HG02642 (cell line): ENCODE data around the gene SV2C.

Experiments
- ATAC-seq: cut with Tn5 transposase; IDR thresholded peaks from one replicate; pipeline ENCODE4 v1.9.1; 2021; ENCODE audit warnings: mild to moderate bottlenecking; ENCODE audit not compliant: unreplicated experiment, poor library complexity

The SV2C gene

DNA sequence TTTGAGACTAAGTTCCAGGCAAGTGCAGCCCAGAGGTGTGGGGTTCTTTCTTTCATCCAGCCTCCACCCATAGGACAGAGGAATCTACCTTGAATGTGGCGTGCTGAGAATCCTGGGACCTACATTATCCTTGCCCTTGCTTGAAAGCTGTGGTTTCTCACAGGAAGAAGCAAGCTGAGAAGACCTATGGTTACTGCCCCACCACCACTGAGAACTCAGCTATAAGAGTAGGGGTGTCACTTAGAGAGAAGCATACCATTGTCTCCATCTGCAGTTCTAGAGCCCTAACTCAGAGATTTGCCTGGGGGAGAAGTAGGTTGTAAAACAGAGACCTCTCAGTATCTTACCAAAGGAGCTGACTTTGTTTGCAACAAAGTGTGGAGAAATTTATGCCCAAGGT, 72.4 kb downstream of the SV2C start:
- ATAC-seq: no peak

DNA sequence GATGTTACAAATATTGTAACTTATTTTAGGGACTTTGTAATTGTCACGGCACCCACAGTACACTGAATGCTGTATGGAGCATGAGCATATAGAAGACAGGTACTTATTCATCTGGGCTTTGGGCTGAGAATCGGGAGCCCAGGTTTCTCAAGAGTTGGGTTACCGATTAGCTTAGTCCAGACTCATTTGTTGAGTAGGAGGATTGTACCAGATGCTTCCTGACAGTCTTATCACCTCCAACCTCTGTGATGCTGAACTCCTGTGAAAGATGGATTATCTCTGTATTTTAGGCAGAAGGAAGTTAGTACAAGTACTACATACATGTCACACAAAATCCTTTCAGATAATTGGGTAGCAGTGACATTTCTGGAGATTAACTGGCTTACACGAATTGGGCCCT, 79.2 kb downstream of the SV2C start:
- ATAC-seq: no peak

DNA sequence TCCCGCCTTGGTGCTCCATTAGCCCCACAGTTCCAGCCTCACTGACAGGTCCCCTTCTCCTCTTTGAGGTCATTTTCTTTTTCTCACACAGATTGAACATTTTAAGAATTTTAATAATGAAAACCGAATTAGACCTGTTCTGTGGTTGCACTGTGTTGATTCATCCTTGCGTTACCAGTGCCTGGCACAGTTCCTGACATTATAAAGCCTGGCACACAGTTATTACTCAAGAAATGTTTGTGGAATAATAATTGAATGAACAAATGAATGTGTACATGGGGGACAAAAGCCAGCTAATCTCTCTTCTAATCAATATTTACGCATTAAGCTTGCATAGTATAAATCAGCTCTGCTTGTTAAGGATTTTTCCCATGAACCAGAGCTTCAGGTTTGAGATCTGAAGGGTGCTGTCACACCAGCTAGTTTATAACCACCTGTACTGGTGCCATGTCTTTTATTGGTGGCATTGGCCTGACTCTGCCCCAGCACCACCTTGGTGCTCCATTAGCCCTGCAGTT, 80.0 kb downstream of the SV2C start:
- no peak for ATAC-seq

DNA sequence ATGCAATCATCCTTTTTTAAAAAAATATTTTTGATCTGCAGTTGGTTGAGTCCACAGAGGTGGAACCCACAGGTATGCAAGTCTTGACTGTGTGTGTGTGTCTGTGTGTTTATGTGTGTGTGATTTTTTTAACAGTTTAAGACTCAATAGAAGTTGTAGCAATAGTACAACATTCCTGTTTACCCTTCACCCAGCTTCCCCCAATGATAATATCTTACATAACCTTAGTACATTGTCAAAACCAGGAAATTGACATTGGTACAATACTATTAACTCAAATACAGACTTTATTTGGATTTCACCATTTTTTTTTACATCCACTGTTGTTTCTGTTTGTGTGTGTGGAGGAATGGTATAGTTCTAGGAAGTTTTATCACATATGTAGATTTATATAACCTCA, 81.8 kb downstream of the SV2C start:
- ATAC-seq: no peak

DNA sequence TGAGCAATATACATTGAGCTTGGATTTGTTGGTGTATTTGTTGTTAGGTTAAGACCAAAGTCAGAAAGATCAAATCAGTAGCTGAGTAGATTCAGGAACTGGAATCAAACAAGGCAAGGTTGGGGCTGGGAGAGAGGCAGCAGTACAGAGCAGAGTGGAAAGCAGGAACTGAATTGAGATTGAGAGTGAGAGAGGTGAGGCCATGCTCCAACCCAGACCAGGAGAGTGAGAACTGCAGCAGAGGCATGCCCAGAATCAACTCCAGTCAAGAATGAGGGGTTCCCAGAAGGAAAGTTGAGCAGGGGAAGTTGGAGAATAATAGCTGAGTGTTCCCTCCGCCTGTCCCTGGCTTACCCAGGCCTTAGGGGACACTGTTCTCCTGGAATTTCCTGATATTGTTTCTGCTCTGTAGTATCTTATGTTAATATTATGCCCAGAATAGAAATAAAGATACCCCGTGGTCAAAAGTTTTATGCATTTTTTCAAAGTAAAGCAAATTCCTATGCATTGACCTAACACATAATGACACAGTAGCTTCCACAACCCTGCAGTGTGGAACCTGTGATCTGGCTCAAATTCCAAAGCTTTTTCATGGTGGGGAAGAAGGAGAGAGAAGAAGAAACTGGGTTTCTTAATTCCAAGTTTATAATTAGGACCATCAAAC, 82.7 kb downstream of the SV2C start:
- no peak for ATAC-seq

DNA sequence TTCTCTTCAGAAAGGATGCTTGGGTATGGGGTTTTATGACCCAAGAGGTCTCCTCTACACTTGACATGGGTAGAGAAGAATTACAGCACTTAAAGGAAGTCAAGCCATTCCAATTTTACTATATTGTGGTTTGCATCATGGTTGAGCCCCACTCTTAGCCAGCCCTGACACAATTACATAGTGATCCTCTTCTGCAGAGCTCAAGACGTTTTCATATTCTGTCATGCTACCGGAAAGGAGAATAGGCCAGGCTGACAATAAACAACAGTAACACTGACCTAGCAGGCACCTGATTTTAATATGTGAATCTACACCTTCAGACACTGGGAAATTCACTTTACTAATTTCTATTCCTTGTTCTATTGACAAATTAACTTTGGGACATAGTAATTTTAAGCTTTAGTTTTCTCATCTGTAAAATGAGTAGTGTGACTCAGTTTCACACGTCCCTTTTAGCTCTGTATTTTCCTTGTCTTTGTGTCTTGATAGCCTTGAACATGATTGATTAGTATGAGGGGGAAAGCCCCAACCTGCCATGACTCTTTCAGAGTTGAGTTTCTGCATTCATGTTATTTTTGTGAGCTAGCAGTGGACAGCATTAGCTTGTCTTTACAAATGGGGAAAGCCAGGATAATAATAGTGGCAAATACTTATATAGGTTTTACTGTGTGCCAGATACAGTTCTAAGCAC, 83.8 kb downstream of the SV2C start:
- ATAC-seq: no peak

DNA sequence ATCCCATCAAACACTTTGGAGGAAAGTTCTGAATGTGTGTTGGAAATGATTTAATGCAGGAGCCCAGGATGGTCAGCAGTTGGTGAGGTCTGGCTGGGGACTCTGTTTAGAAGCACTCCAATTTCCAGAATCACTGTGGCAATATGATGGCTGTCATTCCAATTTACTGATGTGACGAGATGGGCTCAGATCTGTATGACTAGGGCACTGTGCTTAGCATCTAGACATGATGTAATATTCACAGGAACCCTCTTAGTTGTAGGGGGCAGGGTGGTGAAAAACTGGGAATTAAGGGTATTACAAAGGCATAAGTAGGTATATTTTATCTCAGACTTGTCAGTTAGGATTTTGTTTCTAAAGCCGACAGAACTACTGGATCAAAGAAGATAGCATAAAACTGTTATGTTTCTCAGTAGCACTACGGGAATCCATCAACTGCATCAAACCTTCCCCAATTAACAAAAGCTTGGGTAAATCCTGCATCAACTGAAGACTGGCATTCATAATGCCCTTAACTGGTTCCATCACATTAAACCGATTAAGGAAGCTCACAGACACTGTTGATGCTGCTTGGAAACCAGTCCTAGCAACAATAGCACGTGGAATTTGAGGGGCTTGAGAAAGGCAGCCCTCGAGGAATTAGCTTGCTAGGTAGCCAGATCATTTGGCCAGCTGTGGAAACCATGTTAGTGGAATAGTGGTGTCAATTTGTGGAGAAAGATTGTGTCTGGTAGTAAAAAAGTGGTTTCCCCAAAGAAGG, 86.1 kb downstream of the SV2C start:
- ATAC-seq: no peak

DNA sequence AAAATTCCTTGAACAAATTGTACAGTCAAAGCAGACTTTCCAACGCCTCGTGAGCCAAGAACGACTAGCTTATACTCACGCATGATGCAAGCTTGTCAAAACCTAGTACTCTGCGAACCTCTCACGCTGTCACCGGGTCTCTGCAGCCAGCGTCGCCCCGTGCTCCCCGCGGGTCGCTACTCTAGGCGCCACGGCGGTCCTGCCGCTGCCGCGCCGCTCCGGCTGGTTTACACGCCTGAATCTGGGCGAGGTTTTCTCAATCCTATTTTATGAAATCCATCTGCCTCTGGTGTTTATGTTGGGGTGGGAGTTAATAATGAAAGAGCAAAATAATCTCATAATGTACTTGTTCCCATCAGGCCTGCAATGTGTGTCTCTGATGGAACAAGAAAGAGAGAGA, 90.9 kb downstream of the SV2C start:
- ATAC-seq: no peak

DNA sequence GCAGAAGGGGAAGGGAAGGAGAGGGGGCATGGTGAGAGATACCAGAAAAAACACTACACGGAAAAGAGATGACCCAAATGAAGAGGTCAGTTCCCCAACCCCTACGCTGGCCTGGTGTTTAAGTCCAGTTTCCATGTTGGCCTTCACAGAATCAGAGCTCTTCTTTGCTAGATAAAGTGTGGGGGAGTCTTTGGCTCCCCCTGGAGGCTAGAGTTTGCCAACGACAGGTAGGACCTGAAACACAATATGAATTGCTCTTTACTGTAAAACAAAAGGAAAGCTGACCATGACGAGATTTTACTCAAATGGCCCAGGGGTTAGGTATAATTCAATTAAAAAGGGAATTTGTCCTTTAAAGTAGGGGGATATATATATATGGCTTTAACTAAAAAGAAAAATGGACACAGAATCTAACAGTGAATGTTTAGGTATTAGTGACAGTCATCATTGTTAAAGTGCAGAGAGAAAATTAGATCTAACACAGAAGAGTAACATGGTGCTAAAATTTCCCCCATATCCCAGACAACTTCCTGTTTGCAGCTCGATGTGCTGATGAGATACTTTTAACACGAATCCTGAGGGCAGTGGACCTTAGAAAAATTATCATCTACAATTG, 92.0 kb downstream of the SV2C start:
- ATAC-seq: peak; percentile 81

DNA sequence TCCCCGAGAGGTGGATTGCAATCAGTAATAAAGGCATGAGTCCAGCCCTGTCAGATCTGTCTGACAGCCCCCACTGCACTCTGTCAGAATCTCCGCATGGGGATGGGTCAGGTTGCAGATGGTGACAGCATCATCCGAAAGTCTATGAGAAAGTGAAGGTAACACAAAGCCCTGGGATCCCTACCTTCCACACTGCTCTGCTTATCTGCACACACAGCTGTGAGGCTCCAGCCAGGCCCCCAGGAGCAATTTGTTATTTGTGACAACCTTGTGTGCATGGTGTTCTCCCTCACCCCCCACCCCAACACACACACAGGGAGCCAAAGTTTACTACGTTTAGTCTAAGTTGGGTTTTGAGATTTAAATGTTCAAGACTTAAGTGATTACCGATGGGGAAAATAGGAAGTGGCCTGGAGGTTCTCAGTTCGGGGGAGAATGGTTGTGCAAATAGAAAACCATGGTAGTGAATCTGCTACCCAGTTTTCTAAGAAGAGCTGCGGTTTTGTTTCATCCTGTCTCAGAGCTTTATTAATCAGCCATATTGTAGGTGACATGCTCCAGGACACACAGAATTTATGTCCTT, 92.7 kb downstream of the SV2C start:
- peak; percentile 59 for ATAC-seq

DNA sequence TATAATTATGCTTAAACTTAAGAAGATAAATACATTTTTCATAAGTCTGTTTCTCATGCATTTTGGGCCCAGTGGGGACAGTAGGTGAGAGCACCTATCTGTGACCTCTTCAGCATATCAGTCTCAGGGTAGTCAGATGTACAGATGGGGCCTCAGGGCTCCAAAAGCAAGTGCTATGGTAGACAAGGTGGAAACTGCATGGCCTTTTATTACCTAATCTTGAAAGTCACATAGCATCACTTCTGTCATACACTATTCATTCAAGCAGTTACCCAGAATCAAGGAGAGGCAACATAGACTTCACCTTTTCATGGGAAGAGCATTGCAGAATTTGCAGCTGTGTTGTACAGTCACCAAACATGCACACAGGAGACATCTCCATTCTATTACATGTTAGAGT, 94.8 kb downstream of the SV2C start:
- no peak for ATAC-seq

DNA sequence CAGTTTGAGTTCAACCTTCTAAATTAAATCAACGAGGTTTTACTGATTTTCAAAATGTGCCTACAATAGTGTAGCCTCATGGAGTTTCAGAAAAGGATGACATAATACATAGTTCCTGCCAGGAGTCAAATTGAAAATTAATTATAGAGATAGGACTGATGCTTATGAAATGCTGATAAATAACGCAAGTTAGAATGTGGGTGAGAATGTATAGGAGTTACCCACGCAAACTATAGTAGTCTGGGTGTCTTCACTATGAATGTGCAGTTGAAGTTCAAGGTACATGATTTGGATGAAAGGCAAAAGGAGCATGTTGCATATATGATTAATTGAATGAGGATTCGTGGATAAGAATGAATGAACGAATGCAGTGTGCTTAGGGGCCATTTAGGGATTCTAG, 95.7 kb downstream of the SV2C start:
- no peak for ATAC-seq

DNA sequence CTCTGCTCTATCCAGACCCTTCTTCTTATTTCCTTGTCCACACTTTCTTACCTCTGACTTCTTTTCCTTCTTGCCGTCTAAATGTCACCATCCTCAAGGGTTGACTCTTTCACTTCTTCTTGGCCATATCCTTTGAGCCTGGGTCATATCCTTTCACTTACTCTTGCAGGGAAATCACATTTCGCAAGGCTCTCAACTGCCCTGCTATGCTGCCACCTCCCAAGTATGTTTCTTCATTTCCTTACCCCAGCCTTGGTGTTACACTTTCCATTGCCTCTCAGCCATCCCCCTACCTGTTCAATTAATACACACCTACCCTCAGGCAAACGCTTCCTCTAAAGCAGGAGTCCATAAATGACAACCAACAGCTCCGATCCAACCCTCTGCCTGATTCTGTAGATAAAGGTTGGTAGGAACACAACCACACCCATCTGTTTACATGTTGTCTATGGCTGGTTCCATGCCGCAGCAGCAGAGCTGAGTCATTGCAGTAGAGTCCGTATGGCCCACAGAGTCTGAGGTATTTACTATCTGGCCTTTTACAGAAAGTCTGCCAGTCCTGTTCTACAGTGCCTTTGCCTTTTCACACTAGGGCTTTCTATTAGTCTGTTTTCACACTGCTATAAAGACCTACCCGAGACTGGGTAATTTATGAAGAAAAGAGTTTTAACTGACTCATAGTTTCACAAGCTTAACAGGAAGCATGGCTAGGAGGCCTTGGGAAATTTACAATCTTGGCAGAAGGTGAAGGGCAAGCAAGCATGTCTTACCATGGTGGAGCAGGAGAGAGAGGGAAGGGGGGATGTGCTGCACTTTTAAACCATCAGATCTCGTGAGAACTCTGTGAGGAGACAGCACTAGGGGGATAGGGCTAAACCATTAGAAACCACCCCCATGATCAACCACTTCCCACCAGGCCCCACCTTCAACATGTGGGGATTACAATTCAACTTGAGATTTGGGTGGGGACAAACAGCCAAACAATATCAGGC, 97.9 kb downstream of the SV2C start:
- no peak for ATAC-seq

DNA sequence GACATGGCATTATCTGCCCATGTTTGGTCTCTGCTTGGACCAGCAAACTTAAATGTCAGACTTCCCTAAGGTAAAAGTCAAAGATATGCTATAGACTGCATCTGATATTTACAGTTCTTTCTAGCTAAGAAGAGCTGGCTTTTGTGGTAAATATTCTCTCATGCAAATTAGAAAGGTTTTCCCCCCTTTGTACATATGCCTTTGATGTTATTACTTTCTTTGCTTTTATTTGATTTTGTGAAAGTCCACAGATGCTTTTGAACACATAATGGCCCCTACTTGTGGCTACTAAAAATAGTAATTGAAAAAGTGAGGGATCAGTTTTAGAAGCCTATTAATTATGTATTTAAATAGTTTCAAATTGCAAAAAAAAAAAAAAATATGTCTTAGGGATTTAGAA, 104.2 kb downstream of the SV2C start:
- no peak for ATAC-seq

DNA sequence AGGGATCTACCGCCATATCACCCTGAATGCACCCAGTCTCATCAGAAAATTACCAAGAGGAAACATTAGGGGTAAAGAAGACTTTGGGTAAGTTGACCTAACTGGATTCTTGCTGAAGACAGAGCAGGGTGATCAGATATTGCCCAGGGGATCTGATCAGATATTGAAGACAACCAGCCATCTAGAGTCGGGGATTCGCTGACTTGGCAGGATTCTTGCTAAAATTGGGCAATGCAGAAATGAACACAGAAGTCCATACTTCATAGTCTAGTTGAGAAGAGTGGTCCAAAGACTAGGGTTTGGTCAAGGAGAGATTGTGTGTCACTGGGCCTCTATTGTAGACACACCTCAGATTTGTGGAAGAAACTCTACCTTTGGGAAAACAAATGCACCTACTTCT, 107.2 kb downstream of the SV2C start:
- ATAC-seq: no peak

DNA sequence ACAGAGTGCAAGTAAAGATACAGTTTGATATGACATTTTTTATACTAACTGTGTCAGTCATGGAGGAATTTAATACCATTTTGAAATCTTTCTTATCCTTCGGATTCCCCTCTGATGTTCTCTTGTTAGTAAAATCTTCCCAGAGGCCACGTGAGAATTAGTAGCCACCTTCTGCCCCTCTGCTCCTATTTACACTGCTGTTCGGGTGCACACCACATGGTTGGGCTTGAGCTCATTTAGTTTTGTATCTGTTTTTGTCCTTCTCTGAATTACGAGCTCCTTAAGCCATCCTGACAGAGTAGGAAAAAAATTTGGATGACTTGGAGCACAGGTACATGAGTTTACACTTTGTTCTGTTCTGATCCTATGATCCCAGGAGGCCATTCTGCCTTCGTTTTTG, 109.7 kb downstream of the SV2C start:
- ATAC-seq: no peak

DNA sequence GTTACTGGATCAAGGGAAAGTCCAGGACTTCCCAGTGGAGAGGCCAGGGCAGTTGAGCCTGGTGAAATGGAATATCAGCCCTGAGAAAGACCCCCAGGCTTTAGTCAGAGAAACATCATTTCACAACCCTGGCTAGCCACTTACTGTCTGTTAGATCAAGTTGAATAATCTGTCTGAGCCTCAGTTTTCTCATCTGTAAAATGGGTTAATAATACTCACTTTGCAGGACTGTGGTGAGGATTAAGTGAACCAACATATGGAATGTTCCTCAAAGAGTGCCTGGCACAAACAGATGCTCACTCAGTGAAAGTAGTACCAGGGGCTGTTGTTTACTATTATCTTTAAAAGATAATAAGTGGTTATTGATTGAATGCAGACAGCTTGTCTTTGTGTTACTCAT, 110.5 kb downstream of the SV2C start:
- ATAC-seq: no peak

DNA sequence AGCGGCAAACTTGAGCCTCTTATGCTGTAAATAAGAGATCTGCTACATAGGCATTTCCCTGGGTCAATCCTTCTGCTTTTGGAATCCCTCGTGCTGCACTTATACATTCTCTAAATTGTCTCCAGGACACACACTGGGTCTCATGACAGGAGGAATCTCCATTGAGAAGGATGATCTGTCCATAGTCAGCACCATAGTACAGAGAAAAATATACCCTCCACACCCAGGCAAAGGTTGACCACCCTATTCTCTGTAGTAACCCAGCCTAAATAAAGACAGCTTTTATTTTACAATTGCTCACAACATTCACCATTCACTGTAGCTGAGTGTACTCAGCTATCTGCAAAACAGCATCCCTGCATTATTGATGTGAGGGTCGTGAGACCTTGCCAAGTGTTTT, 111.2 kb downstream of the SV2C start:
- no peak for ATAC-seq

DNA sequence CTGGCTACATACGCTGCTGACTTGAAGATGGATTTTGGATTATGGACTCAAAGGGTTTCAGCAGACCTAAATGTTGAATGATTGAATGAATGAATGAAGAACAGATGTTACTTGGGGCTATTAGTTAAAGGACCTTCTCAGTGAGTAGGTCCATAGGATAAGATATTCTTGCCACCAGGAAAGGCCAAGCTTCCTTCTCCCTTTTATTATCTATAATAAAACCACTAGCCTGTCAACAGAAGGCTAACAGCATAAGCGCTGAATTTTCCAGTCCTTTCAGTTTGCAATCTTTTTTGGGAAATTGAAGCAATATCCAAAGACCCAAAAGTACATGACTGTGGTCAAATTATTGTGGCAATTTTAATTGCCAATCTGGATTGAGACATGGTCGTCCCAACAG, 113.3 kb downstream of the SV2C start:
- ATAC-seq: no peak
